CD14-positive monocyte (primary cell): ENCODE results near the gene SMTNL2. TPM values are rescaled to one million over a fixed set of nuclear protein-coding genes. Genes with fewer than 3 reads are reported as not detected.
"Not testable (repeated sequence)": the region's sequence is repeated elsewhere in the genome, so short reads cannot be mapped to it uniquely, and the experiment has no call there.

Source experiments
- DNase-seq, 3 donors: peaks; one replicate each; pipeline ENCODE4 v3.0.0-alpha.2; 2011 to 2022
- H2AFZ ChIP-seq: 2 replicates; pipeline ENCODE4 v1.6.0; 2012; ENCODE audit warnings: mild to moderate bottlenecking, low read depth, low read length, inconsistent platforms; ENCODE audit not compliant: insufficient read depth, poor library complexity, severe bottlenecking
- H3K27ac ChIP-seq, 2 donors: 1 replicate in 1 of 2; 2 replicates in 1 of 2; pipeline ENCODE4 v1.5.1; 2012 to 2013; ENCODE audit warnings: low read length in 2 of 2, control low read depth in 1 of 2, inconsistent platforms in 1 of 2, low read depth in 1 of 2, mild to moderate bottlenecking in 1 of 2
- H3K27me3 ChIP-seq, 2 donors: one replicate each; pipeline versions ENCODE4 v1.6.0 to v1.6.1; 2011 to 2013; ENCODE audit warnings: low read length in 2 of 2; ENCODE audit not compliant: control insufficient read depth in 2 of 2, insufficient read depth in 2 of 2
- H3K36me3 ChIP-seq, 2 donors: replicated peaks in 1 of 2; 1 replicate in 1 of 2; 2 replicates in 1 of 2; pipeline versions ENCODE4 v1.5.1 to v1.6.1; 2012 to 2013; ENCODE audit warnings: low read length in 2 of 2, control low read depth in 1 of 2, inconsistent platforms in 1 of 2, mild to moderate bottlenecking in 1 of 2; ENCODE audit not compliant: insufficient read depth in 2 of 2, control insufficient read depth in 1 of 2
- H3K4me1 ChIP-seq, 2 donors: 1 replicate in 1 of 2; 2 replicates in 1 of 2; pipeline versions ENCODE4 v1.5.1 to v1.6.1; 2012 to 2013; ENCODE audit warnings: low read length in 2 of 2, control low read depth in 1 of 2, inconsistent platforms in 1 of 2, mild to moderate bottlenecking in 1 of 2, moderate library complexity in 1 of 2; ENCODE audit not compliant: insufficient read depth in 2 of 2, control insufficient read depth in 1 of 2
- H3K4me2 ChIP-seq: replicated peaks from 2 replicates; pipeline ENCODE3; 2012; ENCODE audit warnings: low read length, moderate library complexity, mild to moderate bottlenecking; ENCODE audit not compliant: poor library complexity, severe bottlenecking; ENCODE audit errors: extremely low read depth
- H3K4me3 ChIP-seq, 3 experiments: fragments of 200-600 bp in 1 of 3; sonication (generic) in 1 of 3; replicated peaks in 1 of 3; 1 replicate in 2 of 3; 2 replicates in 1 of 3; pipeline ENCODE4 v1.5.1; 2011 to 2013; ENCODE audit warnings: low read length in 3 of 3, mild to moderate bottlenecking in 3 of 3, control low read depth in 2 of 3, low read depth in 2 of 3, inconsistent platforms in 1 of 3, moderate library complexity in 1 of 3
- H3K79me2 ChIP-seq: 2 replicates; pipeline ENCODE4 v1.6.0; 2012; ENCODE audit warnings: mild to moderate bottlenecking, control low read depth, inconsistent platforms, low read length, moderate library complexity; ENCODE audit not compliant: insufficient read depth
- H3K9ac ChIP-seq: 2 replicates; pipeline ENCODE4 v1.6.0; 2017; ENCODE audit warnings: low read length, mild to moderate bottlenecking; ENCODE audit not compliant: insufficient read depth, poor library complexity, severe bottlenecking
- H3K9me3 ChIP-seq, 2 donors: replicated peaks in 1 of 2; 1 replicate in 1 of 2; 2 replicates in 1 of 2; pipeline versions ENCODE4 v1.5.1 to v1.6.1; 2012 to 2013; ENCODE audit warnings: low read length in 2 of 2, control low read depth in 1 of 2; ENCODE audit not compliant: control insufficient read depth in 1 of 2, insufficient read depth in 1 of 2
- H4K20me1 ChIP-seq: 2 replicates; pipeline ENCODE4 v1.6.0; 2012; ENCODE audit warnings: mild to moderate bottlenecking, low read length, control low read depth, moderate library complexity; ENCODE audit not compliant: insufficient read depth
- H3K27ac Mint-ChIP-seq, 7 donors: one replicate each; pipeline ENCODE4 v1.8.0; 2020; ENCODE audit warnings: mild to moderate bottlenecking in 7 of 7, mixed read lengths in 7 of 7, moderate library complexity in 6 of 7, inconsistent platforms in 2 of 7
- H3K27me3 Mint-ChIP-seq, 3 donors: one replicate each; pipeline ENCODE4 v1.8.0; 2021 to 2022; ENCODE audit warnings: low read depth in 3 of 3, mild to moderate bottlenecking in 3 of 3, mixed read lengths in 3 of 3, moderate library complexity in 3 of 3, inconsistent platforms in 1 of 3
- H3K36me3 Mint-ChIP-seq, 2 donors: one replicate each; pipeline ENCODE4 v1.8.0; 2020; ENCODE audit warnings: mixed read lengths in 2 of 2, inconsistent platforms in 1 of 2, mild to moderate bottlenecking in 1 of 2
- H3K4me1 Mint-ChIP-seq: one replicate; pipeline ENCODE4 v1.8.0; 2020; ENCODE audit warnings: mild to moderate bottlenecking, mixed read lengths
- H3K4me3 Mint-ChIP-seq, 2 donors: one replicate each; pipeline ENCODE4 v1.8.0; 2020; ENCODE audit warnings: mild to moderate bottlenecking in 2 of 2, mixed read lengths in 2 of 2, moderate library complexity in 1 of 2
- H3K9me3 Mint-ChIP-seq, 7 donors: one replicate each; pipeline ENCODE4 v1.8.0; 2020 to 2022; ENCODE audit warnings: mixed read lengths in 7 of 7, mild to moderate bottlenecking in 6 of 7, moderate library complexity in 6 of 7, inconsistent platforms in 2 of 7
- CTCF ChIP-seq: fragments of 200-600 bp; IDR thresholded peaks from one replicate; pipeline ENCODE4 v1.8.0; 2022; ENCODE audit warnings: antibody characterized with exemption, mild to moderate bottlenecking
- WGBS: methylation state at CpG from one replicate; pipeline ENCODE4 v1.1.5; 2013; ENCODE audit warnings: missing lambda C conversion rate; ENCODE audit not compliant: insufficient coverage; 5-methylcytosine and 5-hydroxymethylcytosine counted together
- intact Hi-C, 2 donors: fragments of 100-400 bp; cut with micrococcal nuclease; formaldehyde crosslinking; loops; one replicate each; pipeline versions ENCODE4 v1.15.0 to v1.15.1; 2023
- polyA plus RNA-seq, 3 donors: library from polyadenylated mRNA; depleted of rRNA in 1 of 3; unstranded in 2 of 3; stranded (reverse) in 1 of 3; fragments of 300-500 nt in 2 of 3; fragments of >200 nt in 1 of 3; fragmentation: Illumina TruSeq in 2 of 3; gene quantifications; 1 replicate in 2 of 3; 2 replicates in 1 of 3; pipeline ENCODE4 v1.2.3, GENCODE V29; 2012 to 2021

The SMTNL2 gene
- polyA plus RNA-seq, 3 donors = 0.08 TPM; not detected in 2

GRCh38 chr17:4636474-4637100 is 52.3 kb downstream of the SMTNL2 start:
- TF ChIP-seq CTCF = no peak
- H2AFZ ChIP-seq = peak overlapping the region; percentile 31
- H3K36me3 ChIP-seq = no peaks in the 10 kb centered on the region
- H3K4me1 ChIP-seq = peaks cover 41 to 44% of the 10 kb centered on the region in 2 donors
- H3K4me2 ChIP-seq = peak overlapping the region; percentile 54
- Mint-ChIP-seq H3K27ac (peak overlapping the region in 1 of 7 donors; percentile 72), H3K9me3 (peaks cover 4 to 16% (median 7%) of the 10 kb centered on the region in 7 donors), H3K4me3 (peak overlapping the region in 1 of 2 donors; percentile 91), H3K4me1 (peaks cover 46% of the 10 kb centered on the region), H3K27me3 (peaks cover 28 to 44% (median 37%) of the 10 kb centered on the region in 3 donors), H3K36me3 (peaks cover 8 to 11% of the 10 kb centered on the region in 2 donors)
- no peaks in the 10 kb centered on the region for H3K79me2 ChIP-seq
- intact Hi-C loops = no loop called here
- no peak overlapping the region for H3K9ac ChIP-seq
- H3K27me3 ChIP-seq = peaks cover 11 to 25% of the 10 kb centered on the region in 2 donors
- peak overlapping the region in 1 of 3 experiments; percentile 57 for H3K4me3 ChIP-seq
- 27% methylated on average over 11 of the region's 12 CpGs for WGBS
- H4K20me1 ChIP-seq = no peaks in the 10 kb centered on the region
- no peak for DNase-seq
- peaks cover 0 to 14% of the 10 kb centered on the region in 2 donors for H3K9me3 ChIP-seq
- H3K27ac ChIP-seq = no peak overlapping the region

- peaks cover 52% of the 10 kb centered on the region for H3K4me1 Mint-ChIP-seq
- H4K20me1 ChIP-seq, H3K9ac ChIP-seq, H3K79me2 ChIP-seq, H3K27ac ChIP-seq, H3K36me3 ChIP-seq, H2AFZ ChIP-seq, DNase-seq, H3K27ac Mint-ChIP-seq, H3K4me3 ChIP-seq, intact Hi-C loops: not testable (repeated sequence)
- H3K36me3 Mint-ChIP-seq = peaks cover 9 to 13% of the 10 kb centered on the region in 2 donors
- peaks cover 49 to 59% (median 59%) of the 10 kb centered on the region in 3 donors for H3K27me3 Mint-ChIP-seq
- Histone ChIP-seq H3K4me1 (peaks cover 44 to 46% of the 10 kb centered on the region in 2 donors), H3K4me2 (peak overlapping the region; percentile 44), H3K27me3 (peaks cover 25 to 47% of the 10 kb centered on the region in 2 donors), H3K9me3 (peaks cover 0 to 18% of the 10 kb centered on the region in 2 donors)
- H3K9me3 Mint-ChIP-seq = peaks cover under 1 to 30% (median 6%) of the 10 kb centered on the region in 7 donors
- H3K4me3 Mint-ChIP-seq = peak overlapping the region in 1 of 2 donors; percentile 91
- WGBS = 64% methylated on average over 2 of the region's 8 CpGs
These were observed 54.4 kb downstream of the SMTNL2 start for GRCh38 chr17:4638766-4639165.

- H3K4me3 Mint-ChIP-seq = peak overlapping the region; percentile 59 to 91
- WGBS = 7% methylated on average over 20 of the region's 56 CpGs
- H3K9ac ChIP-seq = not testable (repeated sequence)
These were observed 55.2 kb downstream of the SMTNL2 start for GRCh38 chr17:4639301-4640059.

More at GRCh38 chr17:4639301-4640059, 55.2 kb downstream of the SMTNL2 start:
- Histone ChIP-seq H3K27me3 (peaks cover 28 to 52% of the 10 kb centered on the region in 2 donors), H3K4me1 (peaks cover 44 to 46% of the 10 kb centered on the region in 2 donors), H3K9me3 (peaks cover 0 to 18% of the 10 kb centered on the region in 2 donors), H3K4me2 (peak overlapping the region; percentile 44), H3K4me3 (peak overlapping the region in 1 of 3 experiments; percentile 36)
- Mint-ChIP-seq H3K27me3 (peaks cover 52 to 66% (median 59%) of the 10 kb centered on the region in 3 donors), H3K4me1 (peaks cover 52% of the 10 kb centered on the region), H3K9me3 (peaks cover 0 to 30% (median 6%) of the 10 kb centered on the region in 7 donors), H3K36me3 (peaks cover 9 to 13% of the 10 kb centered on the region in 2 donors)
- H4K20me1 ChIP-seq, H3K27ac ChIP-seq, H3K27ac Mint-ChIP-seq, H3K79me2 ChIP-seq, H2AFZ ChIP-seq, H3K36me3 ChIP-seq, intact Hi-C loops: not testable (repeated sequence)
- DNase-seq = peak in 2 of 3 donors; percentile 15 to 24
